ENCODE results near the gene PIK3CB.
"Not testable (repeated sequence)": the region's sequence is repeated elsewhere in the genome, so short reads cannot be mapped to it uniquely, and the experiment has no call there.

Gene PIK3CB

DNA sequence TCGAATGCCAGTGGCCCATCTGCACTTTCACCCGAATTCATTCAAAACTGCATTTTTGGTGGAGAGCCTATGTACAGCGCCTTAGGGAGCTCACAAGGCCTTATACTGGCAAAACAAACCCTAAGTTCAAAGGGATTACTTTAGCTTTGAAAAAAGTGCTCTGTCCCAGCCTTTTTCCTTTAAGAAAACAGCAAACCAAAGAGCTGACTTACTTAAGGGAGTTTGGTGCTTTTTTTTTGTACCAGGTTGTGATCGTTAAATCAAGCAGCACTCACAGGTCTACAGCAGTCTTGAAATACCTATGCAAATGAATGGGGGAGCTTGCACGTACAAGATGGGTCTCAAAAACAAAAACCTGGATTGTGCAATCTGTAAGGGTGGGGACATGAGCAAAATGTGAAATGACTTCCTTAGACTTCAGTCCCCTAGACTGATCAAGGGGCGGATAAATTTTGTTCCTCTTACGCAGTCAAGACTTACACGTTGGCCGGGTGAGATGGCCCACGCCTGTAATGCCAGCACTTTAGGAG is 11.6 kb upstream of the PIK3CB start:
- no peak for DNase-seq

- no peak for DNase-seq
Measured at GRCh38 chr3:138845771-138846173, 11.0 kb upstream of the PIK3CB start.

DNA sequence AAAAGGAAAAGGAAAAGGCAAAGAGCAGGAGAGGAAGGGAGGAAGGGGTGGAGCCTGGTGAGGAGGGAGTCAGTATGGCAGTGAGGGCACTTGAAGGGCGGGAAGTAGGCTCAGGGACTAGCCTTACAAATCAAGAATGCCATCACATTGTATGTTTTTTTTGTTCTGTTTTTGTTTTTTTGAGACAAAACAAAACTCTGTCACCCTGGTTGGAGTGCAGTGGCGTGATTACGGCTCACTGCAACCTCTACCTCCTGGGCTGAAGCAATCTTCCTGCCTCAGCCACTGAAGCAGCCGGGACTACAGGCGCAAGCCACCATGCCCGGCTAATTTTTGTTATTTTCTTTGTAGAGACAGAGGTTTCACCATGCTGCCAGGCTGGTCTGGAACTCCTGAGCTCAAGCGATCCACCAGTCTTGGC is 10.5 kb upstream of the PIK3CB start:
- DNase-seq, result no peak

- no peak for DNase-seq
Measured at GRCh38 chr3:138842483-138843188, 7.9 kb upstream of the PIK3CB start.

DNA sequence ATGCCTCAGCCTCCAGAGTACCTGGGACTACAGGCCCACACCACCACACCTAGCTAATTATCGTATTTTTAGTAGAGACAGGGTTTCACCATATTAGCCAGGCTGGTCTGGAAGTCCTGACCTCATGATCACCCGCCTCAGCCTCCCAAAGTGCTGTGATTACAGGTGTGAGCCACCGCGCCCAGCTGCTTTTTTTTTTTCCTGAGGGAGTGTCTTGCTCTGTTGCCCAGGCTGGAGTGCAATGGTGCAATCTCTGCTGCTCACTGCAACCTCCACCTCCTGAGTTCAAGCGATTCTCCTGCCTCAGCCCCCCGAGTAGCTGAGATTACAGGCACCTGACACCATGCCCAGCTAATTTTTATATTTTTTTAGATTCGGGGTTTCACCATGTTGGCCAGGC is 3.7 kb upstream of the PIK3CB start:
- DNase-seq, result not testable (repeated sequence)

DNA sequence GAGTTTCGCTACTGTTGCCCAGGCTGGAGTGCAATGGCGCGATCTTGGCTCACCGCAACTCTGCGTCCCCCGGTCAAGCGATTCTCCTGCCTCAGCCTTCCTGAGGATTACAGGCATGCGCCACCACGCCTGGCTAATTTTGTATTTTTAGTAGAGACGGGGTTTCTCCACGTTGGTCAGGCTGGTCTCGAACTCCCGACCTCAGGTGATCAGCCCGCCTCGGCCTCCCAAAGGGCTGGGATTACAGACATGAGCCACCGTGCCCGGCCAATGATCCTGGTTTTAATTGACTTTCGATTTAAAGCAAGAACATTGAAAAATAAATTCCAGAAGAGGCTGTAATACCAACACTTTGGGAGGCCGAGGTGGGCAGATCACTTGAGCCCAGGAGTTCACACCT is 1.1 kb upstream of the PIK3CB start:
- not testable (repeated sequence) for DNase-seq

DNA sequence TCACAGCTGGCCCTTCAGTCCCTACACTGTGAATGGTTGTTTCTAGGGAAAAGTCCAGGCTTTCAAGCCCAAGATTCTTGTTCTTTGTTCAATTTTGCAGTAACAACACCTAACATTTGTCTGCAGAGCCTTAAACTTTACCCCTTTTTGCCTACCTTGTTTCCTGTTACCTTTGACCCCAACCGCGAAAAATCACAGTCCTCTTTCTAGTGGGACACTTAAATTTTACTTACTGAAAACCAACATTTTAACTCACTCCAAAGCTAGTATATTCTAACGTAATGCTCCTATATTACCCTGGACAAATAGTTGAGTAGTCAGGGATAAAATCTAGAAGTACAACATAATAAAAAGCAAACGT is 649 bp upstream of the PIK3CB start:
- peak in 1 of 5 donors; percentile 9 for DNase-seq

DNA sequence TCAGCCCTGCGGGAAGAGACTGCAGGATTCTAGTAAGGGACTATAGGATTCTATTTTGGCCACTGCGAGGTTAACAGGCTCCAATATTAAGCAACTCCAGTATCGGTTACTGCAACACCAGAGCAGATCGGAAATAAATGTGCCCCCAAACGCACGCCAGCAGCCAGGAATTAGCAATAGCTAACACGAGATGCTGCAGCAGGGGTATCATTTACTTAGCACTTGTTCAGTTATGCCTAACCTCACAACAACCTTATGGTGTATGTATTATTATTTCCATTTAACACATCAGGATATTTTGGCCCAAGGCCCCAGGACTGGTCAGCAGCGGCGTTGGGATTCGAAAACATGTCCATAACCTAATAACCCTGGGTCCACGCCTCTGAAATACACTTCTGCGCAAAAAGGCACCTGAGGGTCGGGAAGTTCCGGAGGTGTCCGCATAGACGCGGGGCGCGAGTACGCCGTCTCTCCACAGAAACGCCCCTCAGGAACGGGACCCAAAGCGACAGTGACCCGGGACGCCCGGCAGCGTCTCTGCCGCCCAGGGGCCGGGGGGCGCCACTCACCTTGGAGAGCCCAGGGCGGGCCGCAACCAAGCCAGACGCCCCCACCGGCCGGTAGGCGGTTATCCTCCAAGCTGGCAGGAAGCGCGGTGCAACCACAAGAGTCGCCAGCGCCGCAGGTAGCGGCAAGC is 681 bp downstream of the PIK3CB start:
- peak in 1 of 5 donors; percentile 67 for DNase-seq

DNA sequence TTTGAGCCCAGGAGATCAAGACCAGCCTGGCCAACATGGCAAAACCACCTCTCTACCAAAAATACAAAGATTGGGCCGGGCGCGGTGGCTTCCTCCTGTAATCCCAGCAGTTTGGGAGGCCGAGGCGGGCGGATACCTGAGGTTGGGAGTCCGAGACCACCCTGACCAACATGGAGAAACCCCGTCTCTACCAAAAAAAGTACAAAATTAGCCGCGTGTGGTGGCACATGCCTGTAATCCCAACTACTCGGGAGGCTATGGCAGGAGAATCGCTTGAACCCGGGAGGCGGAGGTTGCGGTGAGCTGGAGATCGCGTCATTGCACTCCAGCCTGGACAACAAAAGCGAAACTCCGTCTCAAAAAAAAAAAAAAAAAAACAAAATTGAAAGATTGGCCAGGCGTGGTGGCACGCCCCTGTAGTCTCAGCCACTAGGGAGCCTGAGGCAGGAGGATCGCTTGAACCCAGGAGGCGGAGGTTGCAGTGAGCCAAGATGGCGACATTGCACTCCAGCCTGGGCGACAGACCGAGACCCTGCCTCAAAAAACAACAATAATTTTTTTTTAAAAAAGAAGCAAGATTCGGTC is 2.2 kb downstream of the PIK3CB start:
- not testable (repeated sequence) for DNase-seq

DNA sequence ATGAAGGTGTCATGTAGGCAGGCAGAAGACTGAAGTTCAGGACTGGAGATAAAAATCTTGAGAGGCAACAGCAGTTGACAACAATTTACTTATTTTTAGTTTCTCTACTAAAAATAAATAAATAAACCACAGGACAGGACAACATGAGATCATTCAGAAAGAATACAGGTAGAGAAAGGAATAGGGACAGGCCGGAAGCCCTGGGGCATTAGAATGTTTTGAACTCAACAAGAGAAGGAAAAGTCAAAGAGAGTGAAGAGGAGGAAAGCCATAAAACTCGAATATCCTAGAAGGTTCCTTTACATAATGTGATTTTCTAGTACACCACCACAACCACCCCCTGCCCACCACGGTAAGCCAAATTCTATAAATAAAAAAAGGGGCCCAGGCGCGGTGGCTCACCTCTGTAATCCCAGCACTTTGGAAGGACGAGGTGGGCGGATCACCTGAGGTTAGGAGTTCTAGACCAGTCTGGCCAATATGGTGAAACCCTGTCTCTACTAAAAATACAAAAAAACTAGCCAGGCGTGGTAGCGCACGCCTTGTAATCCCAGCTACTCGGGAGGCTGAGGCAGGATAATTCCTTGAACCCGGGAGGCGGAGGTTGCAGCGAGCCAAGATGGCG is 4.7 kb downstream of the PIK3CB start:
- DNase-seq, result no peak

DNA sequence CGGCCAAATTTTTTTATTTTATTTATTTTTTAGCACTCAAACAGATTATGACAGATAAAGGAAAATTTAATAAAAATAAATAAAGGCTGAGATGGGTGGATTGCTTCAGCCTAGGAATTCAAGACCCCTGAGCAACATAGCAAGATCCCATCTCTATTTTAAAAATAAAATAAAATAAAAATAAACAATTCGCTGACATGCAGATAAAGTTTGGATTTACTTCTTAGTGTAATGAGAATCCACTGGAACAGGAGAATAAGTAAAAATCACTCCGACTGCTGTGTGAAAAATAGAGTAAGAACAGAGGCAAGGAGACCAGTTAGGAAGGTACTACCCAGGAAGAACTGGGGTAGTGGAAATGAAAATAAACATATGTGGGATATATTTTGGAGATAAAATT is 5.6 kb downstream of the PIK3CB start:
- no peak for DNase-seq

DNA sequence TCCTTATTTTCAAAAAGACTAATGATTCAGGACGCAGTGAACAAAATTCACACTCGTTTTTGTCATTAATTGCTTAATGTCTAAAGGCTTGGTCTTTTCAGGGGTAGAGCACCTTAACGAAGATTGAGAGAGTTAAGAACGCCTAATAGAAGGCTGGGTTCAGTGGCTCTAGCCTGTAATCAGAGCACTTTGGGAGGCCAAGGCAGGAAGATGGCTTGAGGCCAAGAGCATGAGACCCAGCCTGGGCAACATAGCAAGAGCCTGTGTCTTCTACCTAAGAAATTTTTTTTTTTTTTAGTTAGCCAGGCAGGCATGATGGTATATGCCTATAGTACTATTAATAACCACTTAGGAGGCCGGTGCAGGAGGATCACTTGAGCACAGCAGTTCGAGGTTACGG is 7.5 kb downstream of the PIK3CB start:
- DNase-seq, result no peak

DNA sequence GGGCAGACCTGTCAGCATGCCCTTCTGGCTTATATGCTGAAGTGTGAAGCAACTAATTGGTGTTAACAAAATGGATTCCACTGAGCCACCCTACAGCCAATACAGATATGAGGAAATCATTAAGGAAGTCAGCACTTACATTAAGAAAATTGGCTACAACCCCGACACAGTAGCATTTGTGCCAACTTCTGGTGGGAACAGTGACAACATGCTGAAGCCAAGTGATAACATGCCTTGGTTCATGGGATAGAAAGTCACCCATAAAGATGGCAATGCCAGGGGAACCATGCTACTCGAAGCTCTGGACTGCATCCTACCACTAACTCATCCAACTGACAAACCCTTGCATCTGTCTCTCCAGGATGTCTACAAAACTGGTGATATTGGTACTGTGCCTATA is 9.4 kb downstream of the PIK3CB start:
- DNase-seq, result no peak

- no peak for DNase-seq
Measured at GRCh38 chr3:138824114-138824506, 10.6 kb downstream of the PIK3CB start.

GRCh38 chr3:138820379-138820778 is 14.3 kb downstream of the PIK3CB start:
- not testable (repeated sequence) for DNase-seq

GRCh38 chr3:138818185-138818860 is 16.4 kb downstream of the PIK3CB start:
- DNase-seq, result no peak

GRCh38 chr3:138817695-138818094 is 17.0 kb downstream of the PIK3CB start:
- no peak for DNase-seq

GRCh38 chr3:138812806-138813205 is 21.9 kb downstream of the PIK3CB start:
- no peak for DNase-seq

DNA sequence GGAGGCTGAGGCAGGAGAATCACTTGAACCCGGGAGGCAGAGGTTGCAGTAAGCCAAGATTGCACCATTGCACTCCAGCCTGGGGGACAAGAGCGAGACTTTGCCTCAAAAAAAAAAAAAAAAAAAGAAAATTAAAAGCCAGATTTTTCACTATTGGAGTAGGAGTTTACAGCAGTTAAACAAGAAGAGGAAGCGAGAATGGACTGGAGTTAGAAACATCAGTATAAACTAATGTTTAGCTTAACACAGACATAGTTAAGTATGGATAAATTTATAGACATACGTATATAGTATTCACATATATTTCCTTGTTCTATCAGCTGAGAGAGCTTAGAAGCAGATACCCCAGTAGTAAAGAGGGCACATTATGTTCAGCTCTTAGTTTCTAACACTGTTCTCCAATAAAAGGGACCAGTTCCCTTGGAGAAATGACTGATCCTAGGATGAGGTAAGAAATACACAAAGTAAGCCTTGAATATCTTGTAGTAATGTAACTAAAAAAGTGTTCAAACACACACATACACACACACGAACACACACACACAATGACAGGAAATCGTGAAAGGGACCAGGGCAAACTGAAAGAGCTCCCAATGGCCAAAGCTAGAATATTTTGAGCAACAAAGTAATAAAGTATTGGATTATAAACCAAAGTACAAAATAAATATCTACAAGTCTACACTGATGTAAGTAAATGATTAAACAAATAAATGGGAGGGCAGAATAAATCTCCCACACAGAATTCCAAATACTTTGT is 25.1 kb downstream of the PIK3CB start:
- DNase-seq, result no peak

- DNase-seq, result no peak
Measured at GRCh38 chr3:138806376-138807080, 28.2 kb downstream of the PIK3CB start.

DNA sequence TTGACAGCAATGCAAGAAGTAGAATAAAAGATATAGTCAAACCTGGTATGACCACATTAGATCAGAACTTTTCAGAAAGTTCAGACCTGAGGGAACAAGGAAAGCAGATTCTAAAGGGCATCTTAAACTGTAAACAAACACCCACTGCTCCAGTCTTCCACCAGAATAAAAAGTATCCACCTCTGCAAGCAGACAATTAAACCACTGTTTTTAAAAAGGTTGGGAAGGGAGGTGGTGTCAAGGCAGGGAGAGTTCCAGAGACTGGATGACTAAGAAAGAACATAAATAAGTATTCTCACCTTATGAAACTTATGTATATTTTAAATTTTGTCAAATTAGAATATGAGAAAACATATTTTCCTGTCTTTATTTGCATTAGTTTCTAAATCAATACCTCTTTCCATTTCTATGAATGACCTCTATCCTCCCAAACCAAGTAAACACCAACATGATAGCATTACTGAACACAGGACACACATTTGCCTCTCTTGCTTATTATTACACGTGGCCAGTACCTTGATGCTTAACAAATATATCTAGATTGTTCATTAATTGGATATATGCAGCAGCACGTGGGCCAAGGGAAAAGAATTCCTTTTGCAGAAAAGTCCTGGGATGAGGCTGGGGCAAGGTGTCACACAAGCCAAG is 31.6 kb downstream of the PIK3CB start:
- no peak for DNase-seq
